ENCODE data around the gene MED15.

GRCh38 chr22:20616451-20617043 lies 109.1 kb downstream of the MED15 start:
- TF ChIP-seq CTCF (conservative IDR thresholded peaks at IDR 0.05; ENCODE audit: low read length) (no peak), EZH2phosphoT487 (IDR thresholded peaks at IDR 0.05; ENCODE audit: borderline replicate concordance) (no peak)
